GM19239 (cell line): Measurements from ENCODE around the gene MLX.
A peak's percentile ranks its signal among the peaks of the same experiment; 100 is the strongest.

ENCODE experiments used
- DNase-seq: peaks from one replicate; pipeline ENCODE4 v3.0.0; 2011; ENCODE audit warnings: low spot score; ENCODE audit not compliant: insufficient read length
- FAIRE-seq: peaks from 2 replicates; lab custom pipeline; 2011; peaks lifted over from hg19 to GRCh38; lab: Jason Lieb, UNC

MLX gene, protein sequence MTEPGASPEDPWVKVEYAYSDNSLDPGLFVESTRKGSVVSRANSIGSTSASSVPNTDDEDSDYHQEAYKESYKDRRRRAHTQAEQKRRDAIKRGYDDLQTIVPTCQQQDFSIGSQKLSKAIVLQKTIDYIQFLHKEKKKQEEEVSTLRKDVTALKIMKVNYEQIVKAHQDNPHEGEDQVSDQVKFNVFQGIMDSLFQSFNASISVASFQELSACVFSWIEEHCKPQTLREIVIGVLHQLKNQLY

DNA sequence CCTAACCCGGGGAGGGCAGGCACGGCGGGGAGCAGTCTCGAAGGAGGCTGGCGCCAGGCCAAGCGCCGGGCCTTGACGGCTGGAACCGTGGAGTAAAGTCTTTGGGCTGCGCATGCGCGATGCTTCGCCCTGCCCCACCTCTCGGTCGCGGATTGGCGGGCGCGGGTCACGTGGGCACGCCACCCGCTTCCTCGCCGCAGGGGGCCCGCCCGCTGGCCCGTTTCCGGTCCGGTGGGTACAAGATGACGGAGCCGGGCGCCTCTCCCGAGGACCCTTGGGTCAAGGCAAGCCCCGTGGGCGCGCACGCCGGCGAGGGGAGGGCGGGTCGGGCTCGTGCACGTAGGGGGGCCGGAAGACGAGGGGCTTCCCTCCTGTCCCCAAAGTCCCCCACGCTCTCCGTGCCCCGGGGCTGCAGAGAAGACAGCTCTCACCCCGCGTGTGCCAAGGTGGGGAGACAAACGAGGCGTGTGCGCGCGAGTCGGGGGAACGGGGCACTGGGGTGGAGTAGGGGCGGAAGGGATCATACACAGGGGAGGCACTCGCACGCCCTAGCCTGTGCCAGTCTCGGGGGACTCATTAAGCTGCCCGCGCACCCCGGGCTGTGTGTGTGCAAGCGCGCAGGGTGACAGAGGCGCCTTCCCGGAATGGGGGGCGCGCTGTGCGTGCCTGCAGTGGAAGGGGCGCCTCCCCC is at the start of gene MLX:
MLX (plus strand) TSS at position 218 of the 691 bp plus-strand sequence; CDS start at position 243, 25 bp downstream.
- FAIRE-seq (peak; percentile 80), DNase-seq (peak; percentile 98)

DNA sequence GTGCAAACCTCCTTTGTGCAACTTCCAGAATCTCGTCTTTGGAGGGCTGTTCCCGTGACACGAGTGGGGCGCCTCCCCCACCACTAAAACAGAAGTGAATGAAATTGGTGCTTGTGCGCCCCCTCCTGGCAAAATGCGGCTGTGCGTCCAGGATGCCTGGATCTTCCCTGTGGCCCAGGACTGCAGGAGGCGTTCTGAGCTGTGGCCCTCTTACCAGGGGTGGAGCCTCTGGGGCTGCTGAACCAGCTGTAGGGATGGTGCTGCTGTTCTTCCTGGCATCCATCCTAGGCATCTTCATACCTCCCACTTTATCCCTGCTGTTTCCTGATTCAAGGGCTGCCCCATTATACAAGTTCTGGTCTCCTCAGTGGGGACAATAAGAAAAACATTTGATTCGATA is 49.4 kb upstream of the MLX start:
- DNase-seq (peak; percentile 81), FAIRE-seq (peak; percentile 88)

- FAIRE-seq (no peak), DNase-seq (no peak)
Observed at GRCh38 chr17:42518046-42518754, 48.7 kb upstream of the MLX start.

- FAIRE-seq (no peak), DNase-seq (no peak)
Observed at GRCh38 chr17:42518755-42519545, 48.0 kb upstream of the MLX start.

- DNase-seq (no peak), FAIRE-seq (no peak)
Observed at GRCh38 chr17:42519546-42520491, 47.1 kb upstream of the MLX start.

DNA sequence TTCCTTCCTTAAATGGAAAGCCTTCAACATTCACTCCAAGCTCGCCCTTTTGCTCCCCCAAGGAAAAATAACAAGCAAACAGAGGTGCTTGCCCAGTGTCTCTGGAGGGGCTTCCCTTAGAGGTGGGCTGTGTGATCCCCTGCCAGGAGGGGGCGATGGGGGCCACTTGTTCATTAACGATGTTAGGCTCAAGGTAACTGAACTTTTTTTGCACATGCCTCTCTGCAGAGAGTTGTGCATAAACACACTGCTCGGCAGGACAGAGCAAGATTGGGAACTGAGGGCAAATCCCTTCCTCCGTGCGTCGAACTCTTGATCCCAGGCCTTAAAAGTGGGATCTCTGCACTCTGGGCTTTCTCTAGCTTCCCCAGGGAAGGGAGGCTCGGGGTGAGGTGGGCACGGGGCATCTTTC is 46.4 kb upstream of the MLX start:
- FAIRE-seq (no peak), DNase-seq (no peak)

- no peak for DNase-seq
- FAIRE-seq: no peak
Observed at GRCh38 chr17:42521036-42521435, 45.9 kb upstream of the MLX start.

DNA sequence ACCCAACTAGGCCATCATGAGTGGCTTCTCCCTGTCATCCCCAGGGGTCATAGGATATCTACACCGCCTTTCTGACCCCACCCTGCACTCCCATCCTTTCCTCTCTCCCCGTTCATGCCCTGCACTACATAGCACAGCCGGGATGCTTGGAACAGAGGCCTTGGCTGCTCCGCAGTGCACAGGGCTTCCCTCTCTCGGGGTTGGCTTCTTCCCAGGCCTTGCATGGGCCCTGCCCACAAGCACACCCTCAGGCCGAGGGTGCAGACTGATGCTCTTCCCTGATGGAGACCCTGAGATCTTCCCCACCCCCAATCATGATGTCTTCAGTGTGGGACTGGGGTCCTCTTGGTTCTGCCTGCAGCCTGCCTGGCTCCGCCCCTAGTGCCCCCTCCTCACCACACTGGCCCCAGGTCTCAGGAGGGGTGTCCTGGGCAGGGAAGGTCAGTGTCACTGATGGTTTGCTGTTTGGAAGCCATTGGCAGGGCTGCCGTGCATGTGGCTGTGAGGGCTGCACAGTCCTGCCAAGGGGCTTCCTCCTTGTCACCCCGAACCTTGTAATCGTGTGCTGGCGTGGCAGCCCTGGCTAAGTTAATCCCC is 45.1 kb upstream of the MLX start:
- no peak for FAIRE-seq

DNA sequence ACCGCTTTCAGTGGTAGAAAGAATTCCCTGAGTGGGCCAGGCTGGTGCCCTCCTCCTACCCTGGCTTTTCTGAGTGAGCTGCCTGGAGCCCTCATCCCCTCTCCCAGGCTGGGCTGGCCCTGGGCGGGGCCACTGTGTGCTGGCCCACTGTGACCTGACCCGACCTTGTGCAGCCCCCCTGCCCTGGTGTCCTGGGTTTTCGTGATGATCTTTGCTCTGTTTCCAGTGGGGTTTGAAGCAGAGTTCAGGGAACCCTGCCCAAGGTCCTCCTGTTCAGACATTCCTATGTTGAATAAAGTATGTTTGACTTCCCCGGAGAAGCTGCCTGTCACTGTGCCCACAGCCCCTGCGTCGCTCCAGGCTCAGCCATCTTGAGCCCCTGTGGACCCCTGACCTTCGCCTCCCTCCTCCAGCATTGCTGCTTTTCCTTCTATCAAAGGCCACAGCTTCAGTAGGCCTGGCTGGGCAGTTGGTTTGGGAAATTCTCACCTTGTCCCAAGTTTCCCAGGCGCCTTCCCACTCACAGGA is 44.6 kb upstream of the MLX start:
- FAIRE-seq: no peak
- no peak for DNase-seq

More for the DNA sequence above, 45.1 kb upstream of the MLX start:
- DNase-seq: no peak

- FAIRE-seq (no peak), DNase-seq (no peak)
Observed at GRCh38 chr17:42522798-42523278, 44.1 kb upstream of the MLX start.

DNA sequence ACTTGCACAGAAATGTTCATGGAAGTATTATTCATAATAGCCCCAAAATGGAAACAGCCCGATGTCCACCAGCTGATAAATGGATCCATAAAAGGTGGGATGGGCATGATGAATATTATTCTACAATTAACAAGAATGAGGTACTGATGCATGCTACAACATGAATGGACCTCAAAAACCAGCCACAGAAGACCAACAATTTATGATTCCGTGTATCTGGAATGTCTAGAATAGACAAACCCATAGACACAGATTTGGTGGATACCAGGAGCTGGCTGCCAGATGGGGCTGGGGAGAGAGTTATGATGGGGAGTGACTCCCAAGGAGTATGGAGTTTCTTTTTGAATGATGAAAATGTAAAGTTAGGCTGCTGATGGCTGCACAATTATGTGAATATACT is 41.7 kb upstream of the MLX start:
- DNase-seq: no peak
- no peak for FAIRE-seq

- DNase-seq (no peak), FAIRE-seq (no peak)
Observed at GRCh38 chr17:42526031-42526444, 40.9 kb upstream of the MLX start.

DNA sequence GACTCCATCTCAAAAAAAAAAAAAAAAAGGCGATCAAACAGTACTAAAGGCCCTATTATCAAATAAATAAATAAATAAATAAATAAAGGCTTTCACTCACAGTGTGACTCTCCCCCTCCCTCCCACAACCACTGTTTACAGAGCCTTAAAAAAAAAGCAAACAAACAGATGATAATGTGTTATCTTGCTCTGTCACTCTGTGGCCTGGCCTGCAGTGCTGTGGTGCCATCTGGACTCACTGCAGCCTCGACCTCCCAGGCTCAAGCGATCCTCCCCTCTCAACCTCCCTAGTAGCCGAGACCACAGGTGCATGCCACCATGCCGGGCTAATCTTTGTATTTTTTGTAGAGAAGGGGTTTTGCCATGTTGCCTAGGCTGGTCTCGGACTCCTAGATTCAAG is 39.0 kb upstream of the MLX start:
- no peak for DNase-seq
- FAIRE-seq: no peak

GRCh38 chr17:42529061-42529460 is 37.8 kb upstream of the MLX start:
- no peak for FAIRE-seq

GRCh38 chr17:42530952-42531454 is 35.9 kb upstream of the MLX start:
- FAIRE-seq: no peak
- DNase-seq: no peak

More at GRCh38 chr17:42529061-42529460, 37.8 kb upstream of the MLX start:
- DNase-seq: no peak

DNA sequence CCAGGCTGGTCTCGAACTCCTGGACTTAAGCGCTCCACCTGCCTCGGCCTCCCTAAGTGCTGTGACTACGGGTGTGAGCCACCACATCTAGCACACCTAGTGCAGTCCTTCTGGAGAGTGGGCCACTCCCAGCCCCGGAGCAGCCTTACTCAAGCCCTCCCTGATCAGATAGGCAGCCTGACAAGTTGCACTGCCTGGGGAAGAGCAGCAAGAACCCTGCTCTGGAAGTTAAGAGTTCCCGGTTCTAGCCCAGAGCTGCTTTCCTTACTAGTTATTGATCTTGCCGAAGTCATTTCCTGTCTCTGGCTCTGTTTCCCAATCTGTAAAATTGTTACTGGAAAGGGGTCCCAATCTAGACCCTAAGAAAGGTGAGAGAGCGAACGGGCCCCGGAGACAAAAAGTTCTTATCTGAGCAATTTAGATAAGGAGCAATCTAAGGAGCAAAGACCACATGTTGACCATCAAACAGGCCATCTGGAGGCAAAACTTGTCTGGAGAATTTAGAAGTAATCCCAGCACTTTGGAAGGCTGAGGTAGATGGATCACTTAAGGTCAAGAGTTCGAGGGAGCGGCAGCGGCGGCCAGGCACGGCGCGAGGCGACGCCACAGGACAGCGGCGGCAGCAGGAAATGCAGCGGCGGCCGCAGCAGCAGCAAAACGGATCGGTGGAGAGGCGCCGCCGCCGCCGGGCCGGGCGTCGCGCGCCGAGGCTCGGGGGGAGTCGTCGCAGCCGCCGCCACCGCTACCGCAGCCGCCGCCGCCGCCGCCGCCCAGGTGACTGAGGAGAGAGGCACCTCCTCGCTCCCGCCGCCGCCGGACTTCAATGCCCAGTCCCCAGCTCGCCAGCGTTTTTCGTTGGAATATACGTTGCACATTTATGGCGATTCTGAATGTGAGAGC is 35.2 kb upstream of the MLX start:
- DNase-seq (no peak), FAIRE-seq (peak; percentile 59)
